Measurements from ENCODE around the gene DAPK2.

DNA sequence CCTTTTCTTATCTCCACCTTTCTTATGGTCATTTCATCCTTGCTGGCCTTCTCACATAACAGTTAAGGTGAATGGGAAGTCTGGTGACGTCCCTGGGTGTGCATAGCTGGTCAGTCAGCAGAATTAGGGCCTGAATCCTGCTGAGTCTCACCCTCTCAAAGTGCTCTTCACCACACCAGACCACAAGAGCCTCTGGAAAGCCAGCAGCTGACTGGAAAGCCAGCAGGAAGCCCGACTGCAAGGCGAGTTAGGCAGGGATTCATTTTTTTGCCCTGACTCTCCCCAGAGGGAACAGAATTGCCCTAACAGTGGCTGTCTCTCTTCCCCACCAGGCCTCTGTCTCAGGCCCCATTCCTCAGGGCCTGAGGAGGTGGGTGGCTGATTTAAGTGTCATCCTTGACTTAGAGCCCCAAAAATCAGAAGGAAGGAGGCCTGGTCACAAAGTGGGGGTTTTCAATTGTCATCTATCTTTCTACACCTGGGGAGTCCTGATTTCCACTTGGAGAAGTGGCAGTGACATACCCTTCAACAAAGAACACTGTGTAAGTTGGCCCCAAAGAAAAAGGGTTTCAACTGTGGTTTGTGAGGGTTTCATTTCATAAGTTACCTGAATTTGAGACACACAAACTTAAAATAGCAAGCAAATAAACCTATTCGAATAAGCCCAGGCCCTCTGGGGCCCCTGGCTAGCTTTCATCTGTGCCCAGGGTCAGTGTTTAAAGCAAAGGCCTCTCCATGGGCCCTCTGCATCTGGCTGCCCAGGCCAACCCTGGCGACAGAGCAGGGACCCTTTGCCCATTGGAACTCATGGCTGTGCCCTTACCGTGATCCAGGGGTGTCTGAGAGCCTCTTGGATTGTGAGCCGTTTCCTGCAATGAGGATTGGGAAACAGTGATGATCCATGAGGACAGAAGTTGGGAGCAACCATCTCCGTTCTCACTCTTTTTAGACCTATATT lies 122.0 kb downstream of the DAPK2 start:
- TF ChIP-seq, protein P1, sequence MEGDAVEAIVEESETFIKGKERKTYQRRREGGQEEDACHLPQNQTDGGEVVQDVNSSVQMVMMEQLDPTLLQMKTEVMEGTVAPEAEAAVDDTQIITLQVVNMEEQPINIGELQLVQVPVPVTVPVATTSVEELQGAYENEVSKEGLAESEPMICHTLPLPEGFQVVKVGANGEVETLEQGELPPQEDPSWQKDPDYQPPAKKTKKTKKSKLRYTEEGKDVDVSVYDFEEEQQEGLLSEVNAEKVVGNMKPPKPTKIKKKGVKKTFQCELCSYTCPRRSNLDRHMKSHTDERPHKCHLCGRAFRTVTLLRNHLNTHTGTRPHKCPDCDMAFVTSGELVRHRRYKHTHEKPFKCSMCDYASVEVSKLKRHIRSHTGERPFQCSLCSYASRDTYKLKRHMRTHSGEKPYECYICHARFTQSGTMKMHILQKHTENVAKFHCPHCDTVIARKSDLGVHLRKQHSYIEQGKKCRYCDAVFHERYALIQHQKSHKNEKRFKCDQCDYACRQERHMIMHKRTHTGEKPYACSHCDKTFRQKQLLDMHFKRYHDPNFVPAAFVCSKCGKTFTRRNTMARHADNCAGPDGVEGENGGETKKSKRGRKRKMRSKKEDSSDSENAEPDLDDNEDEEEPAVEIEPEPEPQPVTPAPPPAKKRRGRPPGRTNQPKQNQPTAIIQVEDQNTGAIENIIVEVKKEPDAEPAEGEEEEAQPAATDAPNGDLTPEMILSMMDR (conservative IDR thresholded peaks at IDR 0.05), result no peak
- no peak for TF ChIP-seq ZFX (IDR thresholded peaks at IDR 0.05)

Data from C4-2B (cell line).